Fibroblast of lung (primary cell): ENCODE results near the gene MTMR6. TPM values are rescaled to one million over a fixed set of nuclear protein-coding genes. Genes with fewer than 3 reads are reported as not detected.

ENCODE experiments used
- DNase-seq, 2 donors: peaks; one replicate each; pipeline versions ENCODE4 v3.0.0 to v3.0.0-alpha.2; 2010; ENCODE audit warnings: low read depth in 2 of 2
- H2AFZ ChIP-seq: 2 replicates; pipeline ENCODE4 v1.5.1; 2012; ENCODE audit warnings: low read length, control low read depth, inconsistent platforms
- H3K27ac ChIP-seq: 2 replicates; pipeline ENCODE4 v1.5.1; 2011; ENCODE audit warnings: low read length, control low read depth; ENCODE audit not compliant: insufficient read depth
- H3K27me3 ChIP-seq: 2 replicates; pipeline ENCODE4 v1.5.1; 2011; ENCODE audit warnings: mild to moderate bottlenecking, low read length; ENCODE audit not compliant: control insufficient read depth, insufficient read depth
- H3K36me3 ChIP-seq: 2 replicates; pipeline ENCODE4 v1.5.1; 2011; ENCODE audit warnings: low read length; ENCODE audit not compliant: control insufficient read depth, insufficient read depth
- H3K4me1 ChIP-seq: 2 replicates; pipeline ENCODE4 v1.5.1; 2011; ENCODE audit warnings: low read length; ENCODE audit not compliant: control insufficient read depth, insufficient read depth; ENCODE audit errors: extremely low read depth
- H3K4me2 ChIP-seq: 2 replicates; pipeline ENCODE4 v1.5.1; 2011; ENCODE audit warnings: low read length, control low read depth; ENCODE audit not compliant: insufficient read depth; ENCODE audit errors: extremely low read depth
- H3K4me3 ChIP-seq, 4 experiments: fragments of 200-600 bp in 1 of 4; sonication (generic) in 1 of 4; replicated peaks in 1 of 4; 2 replicates each; pipeline ENCODE4 v1.5.1; 2011 to 2016; ENCODE audit warnings: low read length in 4 of 4, low read depth in 3 of 4, mild to moderate bottlenecking in 3 of 4, control low read depth in 2 of 4, inconsistent platforms in 1 of 4, mixed read lengths in 1 of 4; ENCODE audit not compliant: insufficient read depth in 1 of 4; ENCODE audit errors: control extremely low read depth in 1 of 4
- H3K79me2 ChIP-seq: 2 replicates; pipeline ENCODE4 v1.5.1; 2012; ENCODE audit warnings: mild to moderate bottlenecking, low read length, inconsistent platforms; ENCODE audit not compliant: control insufficient read depth, insufficient read depth
- H3K9ac ChIP-seq: 2 replicates; pipeline ENCODE4 v1.5.1; 2011; ENCODE audit warnings: mild to moderate bottlenecking, low read length, control low read depth; ENCODE audit not compliant: insufficient read depth
- H3K9me3 ChIP-seq: 2 replicates; pipeline ENCODE4 v1.5.1; 2012; ENCODE audit warnings: low read depth, low read length; ENCODE audit not compliant: control insufficient read depth, insufficient read depth
- H4K20me1 ChIP-seq: 2 replicates; pipeline ENCODE4 v1.5.1; 2011; ENCODE audit warnings: low read length; ENCODE audit not compliant: control insufficient read depth, insufficient read depth; ENCODE audit errors: extremely low read depth
- EZH2 ChIP-seq: IDR thresholded peaks from 2 replicates; pipeline ENCODE4 v1.5.1; 2012; ENCODE audit warnings: low read length, control low read depth, mild to moderate bottlenecking; ENCODE audit errors: missing control alignments
- polyA plus RNA-seq, 2 donors: library from polyadenylated mRNA; depleted of rRNA in 1 of 2; stranded (reverse) in 1 of 2; unstranded in 1 of 2; fragments of >200 nt; gene quantifications; 2 replicates each; pipeline ENCODE4 v1.2.1, GENCODE V29; 2011 to 2012; ENCODE audit warnings: missing spikeins in 1 of 2
- total RNA-seq: library from RNA; depleted of rRNA; stranded (reverse); fragments of >200 nt; gene quantifications from 2 replicates; pipeline ENCODE4 v1.2.1, GENCODE V29; 2014
- TF ChIP-seq, protein P1 (sequence below), 2 donors: IDR thresholded peaks in 1 of 2; conservative IDR thresholded peaks in 1 of 2; 1 replicate in 1 of 2; 2 replicates in 1 of 2; pipeline ENCODE4 v1.5.1; 2011 to 2012; ENCODE audit warnings: low read length in 2 of 2, control low read depth in 1 of 2, inconsistent platforms in 1 of 2, low read depth in 1 of 2, mild to moderate bottlenecking in 1 of 2

Gene MTMR6
- total and polyA plus RNA-seq, 2 donors (not counting 1 experiment from before 2014, with no cell fraction given), result 20.7 to 22.5 TPM

DNA sequence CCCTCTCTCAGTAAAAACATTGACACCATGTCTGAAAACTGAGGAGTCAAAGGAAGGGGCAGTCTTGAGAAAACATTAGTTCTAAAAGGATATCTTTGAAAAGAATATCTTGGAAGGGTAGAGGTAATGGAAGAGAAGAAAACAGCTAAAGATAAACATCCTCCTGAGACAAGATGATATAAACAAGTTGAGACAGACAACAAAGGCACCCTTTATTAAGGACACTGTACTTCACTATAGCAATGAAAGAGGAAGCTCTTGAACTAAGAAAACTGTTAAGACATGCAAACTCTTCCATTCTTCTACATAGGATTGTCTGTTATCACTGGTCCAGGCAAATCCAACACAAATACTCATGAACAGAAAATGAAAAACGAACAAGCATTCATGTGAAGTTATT is 46.3 kb downstream of the MTMR6 start:
- TF ChIP-seq EZH2, result no peak
- TF ChIP-seq, protein P1, sequence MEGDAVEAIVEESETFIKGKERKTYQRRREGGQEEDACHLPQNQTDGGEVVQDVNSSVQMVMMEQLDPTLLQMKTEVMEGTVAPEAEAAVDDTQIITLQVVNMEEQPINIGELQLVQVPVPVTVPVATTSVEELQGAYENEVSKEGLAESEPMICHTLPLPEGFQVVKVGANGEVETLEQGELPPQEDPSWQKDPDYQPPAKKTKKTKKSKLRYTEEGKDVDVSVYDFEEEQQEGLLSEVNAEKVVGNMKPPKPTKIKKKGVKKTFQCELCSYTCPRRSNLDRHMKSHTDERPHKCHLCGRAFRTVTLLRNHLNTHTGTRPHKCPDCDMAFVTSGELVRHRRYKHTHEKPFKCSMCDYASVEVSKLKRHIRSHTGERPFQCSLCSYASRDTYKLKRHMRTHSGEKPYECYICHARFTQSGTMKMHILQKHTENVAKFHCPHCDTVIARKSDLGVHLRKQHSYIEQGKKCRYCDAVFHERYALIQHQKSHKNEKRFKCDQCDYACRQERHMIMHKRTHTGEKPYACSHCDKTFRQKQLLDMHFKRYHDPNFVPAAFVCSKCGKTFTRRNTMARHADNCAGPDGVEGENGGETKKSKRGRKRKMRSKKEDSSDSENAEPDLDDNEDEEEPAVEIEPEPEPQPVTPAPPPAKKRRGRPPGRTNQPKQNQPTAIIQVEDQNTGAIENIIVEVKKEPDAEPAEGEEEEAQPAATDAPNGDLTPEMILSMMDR (conservative IDR thresholded peaks at IDR 0.05 in 1 of 2, IDR thresholded peaks at IDR 0.05 in 1 of 2; ENCODE audit: low read depth in 1 of 2, low read length in 2 of 2), result no peak
- no peaks in the 10 kb centered on the region for H3K4me1 ChIP-seq
- H2AFZ ChIP-seq, result no peak overlapping the region
- no peak for DNase-seq
- no peak overlapping the region for H3K4me3 ChIP-seq
- H3K36me3 ChIP-seq, result no peaks in the 10 kb centered on the region
- no peaks in the 10 kb centered on the region for H3K9me3 ChIP-seq
- H3K27ac ChIP-seq, result no peak overlapping the region
- no peak overlapping the region for H3K9ac ChIP-seq
- no peaks in the 10 kb centered on the region for H3K79me2 ChIP-seq
- H3K27me3 ChIP-seq, result no peaks in the 10 kb centered on the region
- no peaks in the 10 kb centered on the region for H4K20me1 ChIP-seq
- no peak overlapping the region for H3K4me2 ChIP-seq

DNA sequence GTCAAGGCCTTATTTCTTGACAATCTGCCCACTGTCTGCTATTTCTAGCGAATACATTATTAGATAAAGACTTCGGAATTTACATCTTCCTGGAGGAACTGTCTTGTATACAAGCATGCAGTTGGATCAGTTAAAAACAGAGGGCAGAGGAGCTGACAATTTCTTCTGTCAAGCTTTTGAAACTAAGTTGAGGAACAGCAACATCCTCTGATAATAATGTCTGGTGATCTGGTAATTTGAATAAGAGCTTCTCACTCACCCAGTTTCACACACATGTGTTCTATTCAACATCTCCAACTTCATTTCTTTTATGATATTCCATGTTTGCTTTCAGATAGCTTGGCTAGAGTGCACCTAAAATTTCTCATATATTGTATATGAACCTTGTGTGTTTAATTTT is 50.2 kb downstream of the MTMR6 start:
- no peak overlapping the region for H3K9ac ChIP-seq
- H3K27ac ChIP-seq, result no peak overlapping the region
- DNase-seq, result no peak
- TF ChIP-seq EZH2, result no peak
- TF ChIP-seq, protein P1 (conservative IDR thresholded peaks at IDR 0.05 in 1 of 2, IDR thresholded peaks at IDR 0.05 in 1 of 2; ENCODE audit: low read depth in 1 of 2, low read length in 2 of 2), result no peak
- H3K4me3 ChIP-seq, result no peak overlapping the region
- H3K36me3 ChIP-seq, result no peaks in the 10 kb centered on the region
- no peaks in the 10 kb centered on the region for H3K27me3 ChIP-seq
- H3K4me1 ChIP-seq, result no peaks in the 10 kb centered on the region
- no peak overlapping the region for H3K4me2 ChIP-seq
- H3K79me2 ChIP-seq, result no peaks in the 10 kb centered on the region
- no peaks in the 10 kb centered on the region for H3K9me3 ChIP-seq
- no peak overlapping the region for H2AFZ ChIP-seq
- H4K20me1 ChIP-seq, result no peaks in the 10 kb centered on the region

DNA sequence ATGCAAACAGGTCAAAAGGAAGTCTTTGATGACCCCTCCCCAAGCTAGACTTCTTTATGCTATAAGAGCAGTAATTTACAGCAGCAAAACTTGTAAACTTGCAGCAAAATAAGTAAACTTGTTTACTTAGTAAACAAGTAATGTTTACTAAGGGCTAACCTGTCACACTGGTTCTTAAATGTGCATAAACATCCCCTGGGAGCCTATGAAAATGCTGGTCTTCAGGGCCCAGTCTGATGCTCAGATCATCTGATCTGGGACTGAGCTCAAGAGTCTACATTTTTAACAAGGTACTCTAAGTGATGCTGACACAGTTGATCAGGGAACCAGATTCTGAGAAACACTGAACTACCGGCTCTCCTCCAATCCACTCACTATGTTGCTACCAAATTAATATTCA is 53.4 kb downstream of the MTMR6 start:
- H3K4me3 ChIP-seq, result no peak overlapping the region
- H3K9ac ChIP-seq, result no peak overlapping the region
- no peaks in the 10 kb centered on the region for H3K27me3 ChIP-seq
- no peaks in the 10 kb centered on the region for H4K20me1 ChIP-seq
- no peak overlapping the region for H3K4me2 ChIP-seq
- no peak overlapping the region for H2AFZ ChIP-seq
- DNase-seq, result no peak
- no peaks in the 10 kb centered on the region for H3K36me3 ChIP-seq
- H3K4me1 ChIP-seq, result no peaks in the 10 kb centered on the region
- H3K27ac ChIP-seq, result no peak overlapping the region
- TF ChIP-seq EZH2, result no peak
- TF ChIP-seq, protein P1 (conservative IDR thresholded peaks at IDR 0.05 in 1 of 2, IDR thresholded peaks at IDR 0.05 in 1 of 2; ENCODE audit: low read depth in 1 of 2, low read length in 2 of 2), result no peak
- no peaks in the 10 kb centered on the region for H3K9me3 ChIP-seq
- no peaks in the 10 kb centered on the region for H3K79me2 ChIP-seq
